DOHH2 (cell line): ENCODE measurements around the gene TBC1D2.

ENCODE experiments used
- H3F3A ChIP-seq: fragments of 200-600 bp; sonication (generic), shearing (Covaris generic); 2 replicates; pipeline ENCODE4 v1.6.0; 2016; ENCODE audit warnings: antibody characterized with exemption, mild to moderate bottlenecking; ENCODE audit not compliant: control insufficient read depth, insufficient read depth
- H3K27ac ChIP-seq: fragments of 200-600 bp; sonication (generic); 2 replicates; pipeline ENCODE4 v1.5.1; 2014; ENCODE audit warnings: low read depth, mild to moderate bottlenecking, low read length, moderate library complexity
- H3K27me3 ChIP-seq: fragments of 200-600 bp; sonication (generic); 2 replicates; pipeline ENCODE4 v1.6.1; 2014; ENCODE audit warnings: mild to moderate bottlenecking, low read length, mixed read lengths; ENCODE audit not compliant: control insufficient read depth
- H3K36me3 ChIP-seq: fragments of 200-600 bp; sonication (generic); 2 replicates; pipeline ENCODE4 v1.6.1; 2014; ENCODE audit warnings: mild to moderate bottlenecking, low read length, moderate library complexity, mixed read lengths; ENCODE audit not compliant: control insufficient read depth
- H3K4me1 ChIP-seq: fragments of 200-600 bp; sonication (generic); 2 replicates; pipeline ENCODE4 v1.6.1; 2014; ENCODE audit warnings: mild to moderate bottlenecking, low read length, mixed read lengths; ENCODE audit not compliant: control insufficient read depth
- H3K4me2 ChIP-seq: fragments of 200-600 bp; sonication (generic); 2 replicates; pipeline ENCODE4 v1.6.0; 2014; ENCODE audit warnings: mild to moderate bottlenecking, low read length, moderate library complexity
- H3K4me3 ChIP-seq: fragments of 200-600 bp; sonication (generic); 2 replicates; pipeline ENCODE4 v1.5.1; 2014; ENCODE audit warnings: mild to moderate bottlenecking, low read length, mixed read lengths
- H3K79me2 ChIP-seq: fragments of 200-600 bp; sonication (generic); 2 replicates; pipeline ENCODE4 v1.6.1; 2014; ENCODE audit warnings: mild to moderate bottlenecking, low read length, mixed read lengths; ENCODE audit not compliant: control insufficient read depth
- H3K9me2 ChIP-seq: fragments of 200-600 bp; sonication (generic); replicated peaks from 2 replicates; pipeline ENCODE4 v1.6.1; 2014; ENCODE audit warnings: mild to moderate bottlenecking, low read length, mixed read lengths; ENCODE audit not compliant: control insufficient read depth
- H3K9me3 ChIP-seq: fragments of 200-600 bp; sonication (generic); 2 replicates; pipeline ENCODE4 v1.6.1; 2014; ENCODE audit warnings: antibody characterized with exemption, low read length, mixed read lengths; ENCODE audit not compliant: control insufficient read depth, insufficient read depth
- H4K20me1 ChIP-seq: fragments of 200-600 bp; sonication (generic); 2 replicates; pipeline ENCODE4 v1.6.0; 2014; ENCODE audit warnings: low read depth, mild to moderate bottlenecking, antibody characterized with exemption, low read length, moderate library complexity; ENCODE audit not compliant: control insufficient read depth, insufficient read depth
- CTCF ChIP-seq: fragments of 200-600 bp; sonication (generic); IDR thresholded peaks from one replicate; pipeline ENCODE4 v1.5.1; 2014; ENCODE audit warnings: antibody characterized with exemption, mild to moderate bottlenecking, low read depth, low read length; ENCODE audit not compliant: poor library complexity, severe bottlenecking
- EZH2phosphoT487 ChIP-seq: fragments of 200-600 bp; sonication (generic); IDR thresholded peaks from 2 replicates; pipeline ENCODE4 v1.6.1; 2017; ENCODE audit warnings: borderline replicate concordance, mild to moderate bottlenecking, antibody characterized with exemption, low read length, moderate library complexity, mixed read lengths

TBC1D2 gene

GRCh38 chr9:98231770-98232478 lies 23.5 kb downstream of the TBC1D2 start:
- H3K4me1 ChIP-seq, result no peaks in the 10 kb centered on the region

GRCh38 chr9:98230789-98231188 lies 24.7 kb downstream of the TBC1D2 start:
- Histone ChIP-seq H3F3A (no peaks in the 10 kb centered on the region), H3K36me3 (no peaks in the 10 kb centered on the region), H3K4me1 (no peaks in the 10 kb centered on the region), H3K27me3 (no peaks in the 10 kb centered on the region), H4K20me1 (no peaks in the 10 kb centered on the region), H3K4me2 (no peak overlapping the region), H3K79me2 (no peaks in the 10 kb centered on the region), H3K4me3 (no peak overlapping the region), H3K9me2 (no peaks in the 10 kb centered on the region), H3K9me3 (no peaks in the 10 kb centered on the region), H3K27ac (no peak overlapping the region)
- TF ChIP-seq EZH2phosphoT487 (no peak), CTCF (no peak)

More at GRCh38 chr9:98231770-98232478, 23.5 kb downstream of the TBC1D2 start:
- H3K9me3 ChIP-seq, result no peaks in the 10 kb centered on the region
- TF ChIP-seq CTCF (no peak), EZH2phosphoT487 (no peak)
- no peak overlapping the region for H3K27ac ChIP-seq
- H3K79me2 ChIP-seq, result no peaks in the 10 kb centered on the region
- no peak overlapping the region for H3K4me2 ChIP-seq
- H3K36me3 ChIP-seq, result no peaks in the 10 kb centered on the region
- H3K4me3 ChIP-seq, result no peak overlapping the region
- H3F3A ChIP-seq, result no peaks in the 10 kb centered on the region
- no peaks in the 10 kb centered on the region for H4K20me1 ChIP-seq
- H3K27me3 ChIP-seq, result no peaks in the 10 kb centered on the region
- no peaks in the 10 kb centered on the region for H3K9me2 ChIP-seq

GRCh38 chr9:98230304-98230703 lies 25.1 kb downstream of the TBC1D2 start:
- H3K27me3 ChIP-seq, result no peaks in the 10 kb centered on the region
- H3K27ac ChIP-seq, result no peak overlapping the region
- TF ChIP-seq CTCF (no peak), EZH2phosphoT487 (no peak)
- no peaks in the 10 kb centered on the region for H3K79me2 ChIP-seq
- H4K20me1 ChIP-seq, result no peaks in the 10 kb centered on the region
- H3K4me3 ChIP-seq, result no peak overlapping the region
- H3K9me2 ChIP-seq, result no peaks in the 10 kb centered on the region
- no peak overlapping the region for H3K4me2 ChIP-seq
- H3K36me3 ChIP-seq, result no peaks in the 10 kb centered on the region
- H3K9me3 ChIP-seq, result no peaks in the 10 kb centered on the region
- H3F3A ChIP-seq, result no peaks in the 10 kb centered on the region
- H3K4me1 ChIP-seq, result no peaks in the 10 kb centered on the region
